RWPE2 (cell line): ENCODE data around the gene PAX6.

Experiments
- ATAC-seq: fragments of 200-7000 bp; cut with Tn5 transposase; 3 replicates; pipeline ENCODE4 v1.9.1; 2021; ENCODE audit warnings: low read depth
- DNase-seq: peaks from one replicate; pipeline ENCODE4 v3.0.0-alpha.2; 2020; ENCODE audit warnings: low spot score
- H3K27ac ChIP-seq: fragments of 450-650 bp; 2 replicates; pipeline ENCODE4 v1.5.1; 2017; ENCODE audit warnings: mild to moderate bottlenecking; ENCODE audit not compliant: poor library complexity, severe bottlenecking
- H3K27me3 ChIP-seq: fragments of 250-450 bp; sonication (Bioruptor Pico); 2 replicates; pipeline ENCODE4 v1.5.1; 2021; ENCODE audit warnings: mild to moderate bottlenecking, moderate library complexity; ENCODE audit not compliant: insufficient read depth, poor library complexity, severe bottlenecking
- H3K36me3 ChIP-seq: fragments of 250-450 bp; sonication (Bioruptor Pico); 2 replicates; pipeline ENCODE4 v1.5.1; 2020; ENCODE audit warnings: low read depth, mild to moderate bottlenecking, moderate library complexity
- H3K4me1 ChIP-seq: fragments of 250-450 bp; sonication (Bioruptor Pico); 2 replicates; pipeline ENCODE4 v1.5.1; 2021; ENCODE audit warnings: mild to moderate bottlenecking, moderate library complexity; ENCODE audit not compliant: insufficient read depth, poor library complexity, severe bottlenecking
- H3K4me3 ChIP-seq: fragments of 250-450 bp; sonication (Bioruptor Pico); 2 replicates; pipeline ENCODE4 v1.5.1; 2021; ENCODE audit warnings: mild to moderate bottlenecking, moderate library complexity; ENCODE audit not compliant: severe bottlenecking
- H3K9me3 ChIP-seq: fragments of 250-450 bp; sonication (Bioruptor Pico); 2 replicates; pipeline ENCODE4 v1.5.1; 2021; ENCODE audit warnings: mild to moderate bottlenecking, moderate library complexity; ENCODE audit not compliant: severe bottlenecking
- TF ChIP-seq, protein P1 (sequence below): fragments of 450-650 bp; IDR thresholded peaks from one replicate; pipeline ENCODE4 v1.5.1; 2017; ENCODE audit warnings: mild to moderate bottlenecking, moderate library complexity; ENCODE audit not compliant: poor library complexity, severe bottlenecking

PAX6 gene

DNA sequence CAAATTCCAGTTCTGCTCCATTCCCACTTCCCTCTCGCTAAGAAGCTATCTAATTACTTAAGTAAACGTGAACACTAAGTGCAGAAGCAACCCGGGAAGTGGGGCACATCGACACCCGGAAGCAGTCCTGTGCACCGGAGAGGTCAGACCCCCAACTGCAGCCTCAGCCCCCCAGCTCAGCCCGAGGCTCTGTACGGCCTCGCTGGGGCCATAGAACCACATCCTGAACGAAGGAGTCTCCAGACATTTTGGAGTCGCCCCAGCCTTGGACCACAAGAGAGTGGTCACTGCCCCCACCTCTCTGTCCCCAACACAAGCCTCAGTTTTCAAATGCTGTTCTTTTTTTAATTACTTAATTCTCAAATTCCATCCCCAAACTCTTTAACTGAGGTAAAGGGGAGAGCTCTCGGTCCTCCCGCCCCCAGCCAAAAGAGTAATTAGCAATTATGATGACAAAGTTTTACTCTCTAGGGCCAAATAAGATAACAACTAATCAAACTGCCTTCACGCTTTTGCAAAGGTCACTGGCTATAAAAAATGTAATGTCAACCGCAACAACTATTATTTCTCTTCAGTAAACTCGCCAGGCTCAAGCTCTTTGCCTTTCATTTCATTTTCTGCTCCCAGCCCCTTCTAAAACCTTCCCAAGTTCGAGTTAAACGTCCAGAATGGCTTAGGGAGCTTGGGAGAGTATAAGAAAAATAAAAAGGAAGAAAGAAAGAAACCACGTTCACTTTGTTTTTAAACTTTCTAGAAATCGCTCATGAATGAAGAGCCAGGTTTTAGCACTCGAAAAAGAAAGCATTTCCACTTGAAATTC is 2.2 kb downstream of the PAX6 start:
- Histone ChIP-seq H3K27me3 (peaks cover 99% of the 10 kb centered on the region), H3K27ac (no peak overlapping the region), H3K4me3 (no peak overlapping the region), H3K36me3 (no peaks in the 10 kb centered on the region), H3K9me3 (no peaks in the 10 kb centered on the region), H3K4me1 (no peaks in the 10 kb centered on the region)
- TF ChIP-seq, protein P1, sequence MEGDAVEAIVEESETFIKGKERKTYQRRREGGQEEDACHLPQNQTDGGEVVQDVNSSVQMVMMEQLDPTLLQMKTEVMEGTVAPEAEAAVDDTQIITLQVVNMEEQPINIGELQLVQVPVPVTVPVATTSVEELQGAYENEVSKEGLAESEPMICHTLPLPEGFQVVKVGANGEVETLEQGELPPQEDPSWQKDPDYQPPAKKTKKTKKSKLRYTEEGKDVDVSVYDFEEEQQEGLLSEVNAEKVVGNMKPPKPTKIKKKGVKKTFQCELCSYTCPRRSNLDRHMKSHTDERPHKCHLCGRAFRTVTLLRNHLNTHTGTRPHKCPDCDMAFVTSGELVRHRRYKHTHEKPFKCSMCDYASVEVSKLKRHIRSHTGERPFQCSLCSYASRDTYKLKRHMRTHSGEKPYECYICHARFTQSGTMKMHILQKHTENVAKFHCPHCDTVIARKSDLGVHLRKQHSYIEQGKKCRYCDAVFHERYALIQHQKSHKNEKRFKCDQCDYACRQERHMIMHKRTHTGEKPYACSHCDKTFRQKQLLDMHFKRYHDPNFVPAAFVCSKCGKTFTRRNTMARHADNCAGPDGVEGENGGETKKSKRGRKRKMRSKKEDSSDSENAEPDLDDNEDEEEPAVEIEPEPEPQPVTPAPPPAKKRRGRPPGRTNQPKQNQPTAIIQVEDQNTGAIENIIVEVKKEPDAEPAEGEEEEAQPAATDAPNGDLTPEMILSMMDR: no peak
- ATAC-seq (no peak), DNase-seq (no peak)

DNA sequence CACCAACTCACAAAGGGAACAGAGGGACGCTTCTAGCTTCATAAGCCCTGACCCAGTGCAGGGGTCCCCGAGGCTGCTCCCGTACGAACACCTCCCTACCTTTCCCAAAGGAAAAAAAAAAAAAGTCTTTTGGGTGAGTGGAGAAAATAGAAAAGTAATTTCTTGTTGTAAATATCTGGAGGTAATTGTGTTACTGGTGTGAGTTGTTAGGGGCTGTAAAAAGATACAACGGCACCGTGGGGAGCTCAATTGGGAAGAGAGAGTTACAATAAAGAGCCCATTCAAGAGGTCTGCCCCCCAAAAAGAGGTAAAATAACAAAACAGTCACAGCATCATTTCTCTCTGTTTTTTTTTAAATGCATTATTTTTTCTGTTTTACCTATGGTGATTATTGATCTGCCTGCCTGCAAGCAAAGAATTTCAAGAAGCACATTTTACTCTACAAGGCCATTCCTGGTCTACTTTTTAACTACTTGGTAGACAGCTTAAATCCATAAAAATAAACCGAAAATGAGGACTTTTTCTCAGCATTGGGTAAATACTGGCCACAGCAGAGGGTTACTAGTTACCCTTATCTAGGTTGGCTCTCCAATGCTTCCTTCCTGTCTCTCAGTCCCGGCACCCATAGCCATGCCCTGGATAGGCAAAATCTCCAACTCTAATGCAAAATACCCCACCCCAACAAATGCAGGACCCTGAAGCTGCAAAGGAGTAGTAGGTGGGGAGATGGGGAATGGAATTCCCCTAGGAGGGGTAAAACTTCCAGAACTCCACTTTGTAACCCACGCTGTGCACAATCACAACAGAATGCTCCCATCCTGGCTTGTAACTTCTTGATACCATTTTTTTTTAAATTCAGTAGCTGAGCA is 3.1 kb downstream of the PAX6 start:
- no peak for ATAC-seq
- DNase-seq: no peak
- Histone ChIP-seq H3K27ac (no peak overlapping the region), H3K4me3 (no peak overlapping the region), H3K27me3 (peaks cover 99% of the 10 kb centered on the region), H3K4me1 (no peaks in the 10 kb centered on the region), H3K36me3 (no peaks in the 10 kb centered on the region), H3K9me3 (no peaks in the 10 kb centered on the region)
- TF ChIP-seq, protein P1: no peak

DNA sequence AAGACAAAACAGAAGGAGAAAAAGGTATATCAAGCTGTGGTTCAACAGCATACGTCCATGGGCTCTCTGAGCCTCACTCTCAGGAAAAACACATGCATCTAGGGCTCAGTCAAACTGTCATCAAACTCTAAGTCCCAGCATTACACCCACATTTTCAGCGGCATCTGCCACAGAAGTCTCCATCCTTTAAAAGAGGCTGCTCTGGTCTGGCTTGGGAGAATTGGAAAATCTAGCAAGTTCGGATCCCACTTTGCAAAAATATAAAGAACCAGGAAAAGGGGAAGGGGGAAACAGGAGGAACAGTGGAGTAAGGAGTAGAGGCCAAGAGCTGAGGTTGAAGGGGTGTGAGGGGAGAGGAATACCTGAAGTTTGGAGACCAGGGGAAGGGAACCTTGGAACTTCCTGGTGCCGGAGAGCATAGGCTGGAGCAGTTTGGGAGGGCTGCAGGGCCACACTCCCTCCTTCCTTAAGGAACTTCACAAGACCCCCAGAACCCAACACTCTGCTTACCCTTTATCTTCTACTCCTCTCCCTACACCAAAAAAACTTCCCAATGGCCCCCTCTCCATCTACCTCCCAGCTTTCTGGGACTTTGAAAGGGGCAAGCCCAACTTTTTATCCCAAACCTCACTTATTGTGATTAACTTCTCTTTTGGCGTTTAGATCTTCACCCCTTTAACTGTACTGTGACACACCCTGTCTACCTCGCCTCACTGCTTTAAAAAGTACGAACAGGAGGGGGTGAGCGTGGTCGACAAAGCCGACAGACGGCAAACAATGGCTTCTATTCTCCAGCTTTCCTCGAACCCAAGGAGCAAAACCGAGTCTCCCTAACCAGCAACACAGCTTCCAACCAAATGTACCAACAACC is 4.0 kb downstream of the PAX6 start:
- H3K27me3 ChIP-seq: peaks cover 99% of the 10 kb centered on the region
- TF ChIP-seq, protein P1: no peak
- H3K4me1 ChIP-seq: no peaks in the 10 kb centered on the region
- H3K36me3 ChIP-seq: no peaks in the 10 kb centered on the region
- H3K4me3 ChIP-seq: no peak overlapping the region
- H3K9me3 ChIP-seq: no peaks in the 10 kb centered on the region
- ATAC-seq: no peak
- H3K27ac ChIP-seq: no peak overlapping the region
- DNase-seq: no peak

GRCh38 chr11:31806186-31806927 is 4.8 kb downstream of the PAX6 start:
- H3K27ac ChIP-seq: no peak overlapping the region
- no peaks in the 10 kb centered on the region for H3K36me3 ChIP-seq
- TF ChIP-seq, protein P1: no peak
- no peak overlapping the region for H3K4me3 ChIP-seq
- no peaks in the 10 kb centered on the region for H3K4me1 ChIP-seq
- H3K9me3 ChIP-seq: no peaks in the 10 kb centered on the region
- DNase-seq (no peak), ATAC-seq (no peak)
- peaks cover 100% of the 10 kb centered on the region for H3K27me3 ChIP-seq
